ENCODE data around the gene TMEM72. TPM values are rescaled to one million over a fixed set of nuclear protein-coding genes. Genes with fewer than 3 reads are reported as not detected.

The TMEM72 gene
- total RNA-seq, 6 experiments from 2014 or later: not detected

GRCh38 chr10:44972874-44973306, 61.8 kb downstream of the TMEM72 start:
- no peak overlapping the region for H3K27ac Mint-ChIP-seq
- H3K4me1 Mint-ChIP-seq (ENCODE audit: low read depth): peaks cover 11% of the 10 kb centered on the region

GRCh38 chr10:44973323-44974081, 62.4 kb downstream of the TMEM72 start:
- DNase-seq: no peak
- H3K9me3 Mint-ChIP-seq: no peaks in the 10 kb centered on the region
- peaks cover 14% of the 10 kb centered on the region for H3K4me1 Mint-ChIP-seq (ENCODE audit: low read depth)
- peaks cover 5% of the 10 kb centered on the region for H3K27me3 Mint-ChIP-seq (ENCODE audit: insufficient read depth)
- TF ChIP-seq CTCF (IDR thresholded peaks at IDR 0.05): no peak
- no peaks in the 10 kb centered on the region for H3K36me3 Mint-ChIP-seq (ENCODE audit: low read depth)
- H3K27ac Mint-ChIP-seq: no peak overlapping the region; the same call in 1 of the 2 replicates
- no peak overlapping the region for H3K4me3 Mint-ChIP-seq

More at GRCh38 chr10:44972874-44973306, 61.8 kb downstream of the TMEM72 start:
- TF ChIP-seq CTCF (IDR thresholded peaks at IDR 0.05): no peak
- H3K36me3 Mint-ChIP-seq (ENCODE audit: low read depth): no peaks in the 10 kb centered on the region
- no peaks in the 10 kb centered on the region for H3K9me3 Mint-ChIP-seq
- no peak for DNase-seq
- peaks cover 5% of the 10 kb centered on the region for H3K27me3 Mint-ChIP-seq (ENCODE audit: insufficient read depth)
- no peak overlapping the region for H3K4me3 Mint-ChIP-seq

- DNase-seq: no peak
- peak overlapping the region; percentile 84; the same call in 1 of the 2 replicates for H3K4me3 Mint-ChIP-seq
These were observed 63.0 kb downstream of the TMEM72 start for GRCh38 chr10:44974082-44974627.

GRCh38 chr10:44974628-44975430, 63.7 kb downstream of the TMEM72 start:
- no peaks in the 10 kb centered on the region for H3K9me3 Mint-ChIP-seq
- H3K4me3 Mint-ChIP-seq: peak overlapping the region; percentile 84
- peak; percentile 39 for DNase-seq
- TF ChIP-seq CTCF (IDR thresholded peaks at IDR 0.05): peak; percentile 98
- H3K36me3 Mint-ChIP-seq (ENCODE audit: low read depth): no peaks in the 10 kb centered on the region
- peaks cover 23% of the 10 kb centered on the region for H3K4me1 Mint-ChIP-seq (ENCODE audit: low read depth)
- peak overlapping the region; percentile 88 for H3K27ac Mint-ChIP-seq
- H3K27me3 Mint-ChIP-seq (ENCODE audit: insufficient read depth): peaks cover 3% of the 10 kb centered on the region

More at GRCh38 chr10:44974082-44974627, 63.0 kb downstream of the TMEM72 start:
- Mint-ChIP-seq H3K9me3 (no peaks in the 10 kb centered on the region), H3K36me3 (ENCODE audit: low read depth) (no peaks in the 10 kb centered on the region), H3K27me3 (ENCODE audit: insufficient read depth) (peaks cover 5% of the 10 kb centered on the region), H3K4me1 (ENCODE audit: low read depth) (peaks cover 20% of the 10 kb centered on the region), H3K27ac (peak overlapping the region; percentile 88)
- TF ChIP-seq CTCF (IDR thresholded peaks at IDR 0.05): no peak

- H3K9me3 Mint-ChIP-seq: no peaks in the 10 kb centered on the region
- H3K27ac Mint-ChIP-seq: peak overlapping the region; percentile 58; the same call in 1 of the 2 replicates
- peaks cover 32% of the 10 kb centered on the region for H3K4me1 Mint-ChIP-seq (ENCODE audit: low read depth)
- H3K4me3 Mint-ChIP-seq: no peak overlapping the region; the same call in 1 of the 2 replicates
- H3K36me3 Mint-ChIP-seq (ENCODE audit: low read depth): no peaks in the 10 kb centered on the region
- TF ChIP-seq CTCF (IDR thresholded peaks at IDR 0.05): no peak
- H3K27me3 Mint-ChIP-seq (ENCODE audit: insufficient read depth): no peaks in the 10 kb centered on the region
- DNase-seq: no peak
These were observed 64.5 kb downstream of the TMEM72 start for GRCh38 chr10:44975431-44976331.
